Glomerular visceral epithelial cell (primary cell): ENCODE results near the gene PPRC1.

Source experiments
- DNase-seq: peaks from one replicate; pipeline ENCODE4 v3.0.0-alpha.2; 2016; ENCODE audit errors: extremely low spot score

Gene PPRC1

GRCh38 chr10:102117391-102118159 is 15.3 kb upstream of the PPRC1 start:
- DNase-seq: peak; percentile 93

- DNase-seq: peak; percentile 35
These were observed 14.0 kb upstream of the PPRC1 start for GRCh38 chr10:102118867-102119266.

GRCh38 chr10:102119417-102120141 is 13.3 kb upstream of the PPRC1 start:
- DNase-seq: peak; percentile 82

- DNase-seq: peak; percentile 80
These were observed 12.5 kb upstream of the PPRC1 start, which contains the start of gene LDB1 for GRCh38 chr10:102120142-102120990. LDB1 (minus strand) TSS chr10:102120368; CDS start chr10:102120110, 258 bp downstream.

- peak; percentile 48 for DNase-seq
These were observed 11.7 kb upstream of the PPRC1 start for GRCh38 chr10:102120991-102121738.

GRCh38 chr10:102121739-102122372 is 11.0 kb upstream of the PPRC1 start:
- no peak for DNase-seq

- no peak for DNase-seq
These were observed 10.4 kb upstream of the PPRC1 start for GRCh38 chr10:102122450-102122849.

GRCh38 chr10:102123223-102123622 is 9.6 kb upstream of the PPRC1 start:
- no peak for DNase-seq

- DNase-seq: peak; percentile 33
These were observed 1.3 kb upstream of the PPRC1 start for GRCh38 chr10:102131286-102132170.

- DNase-seq: no peak
These were observed 662 bp upstream of the PPRC1 start for GRCh38 chr10:102132193-102132562.

GRCh38 chr10:102133373-102134195 is 744 bp downstream of the PPRC1 start:
- DNase-seq: peak; percentile 72

GRCh38 chr10:102134416-102134815 is 1.6 kb downstream of the PPRC1 start:
- no peak for DNase-seq

- no peak for DNase-seq
These were observed 3.2 kb downstream of the PPRC1 start for GRCh38 chr10:102135956-102136526.

GRCh38 chr10:102139281-102140110 is 6.7 kb downstream of the PPRC1 start:
- no peak for DNase-seq

GRCh38 chr10:102140218-102140617 is 7.4 kb downstream of the PPRC1 start:
- no peak for DNase-seq

- DNase-seq: no peak
These were observed 8.2 kb downstream of the PPRC1 start for GRCh38 chr10:102140913-102141540.

GRCh38 chr10:102141583-102142107 is 8.8 kb downstream of the PPRC1 start:
- no peak for DNase-seq
